HFFc6 (cell line): Measurements from ENCODE around the gene ZNF879. TPM values are rescaled to one million over a fixed set of nuclear protein-coding genes. Genes with fewer than 3 reads are reported as not detected.

Source experiments
- DNase-seq: peaks from one replicate; pipeline ENCODE4 v3.0.0-alpha.2; 2018
- H3K27ac Mint-ChIP-seq: 2 replicates; pipeline ENCODE4 v1.8.0; 2020; ENCODE audit warnings: mild to moderate bottlenecking, mixed read lengths
- H3K27me3 Mint-ChIP-seq: 2 replicates; pipeline ENCODE4 v1.8.0; 2021; ENCODE audit warnings: mild to moderate bottlenecking, moderate library complexity, mixed read lengths; ENCODE audit not compliant: insufficient read depth
- H3K36me3 Mint-ChIP-seq: 2 replicates; pipeline ENCODE4 v1.8.0; 2021; ENCODE audit warnings: low read depth, mixed read lengths
- H3K4me1 Mint-ChIP-seq: 2 replicates; pipeline ENCODE4 v1.8.0; 2020; ENCODE audit warnings: low read depth, mixed read lengths
- H3K4me3 Mint-ChIP-seq: 2 replicates; pipeline ENCODE4 v1.8.0; 2020; ENCODE audit warnings: mild to moderate bottlenecking, moderate library complexity, mixed read lengths
- H3K9me3 Mint-ChIP-seq: 2 replicates; pipeline ENCODE4 v1.8.0; 2020; ENCODE audit warnings: mild to moderate bottlenecking, mixed read lengths
- total RNA-seq, 6 experiments: library from RNA; stranded (reverse); fragmentation: NEBNext Ultra II Directional; extraction: Animal tissue kit (Norgen Biotek cat#: 25700); gene quantifications; 2 replicates in 1 of 6; 3 replicates in 5 of 6; pipeline ENCODE4 v1.2.3, GENCODE V29; 2021
- TF ChIP-seq, protein P1 (sequence below): fragments of 200-600 bp; sonication (generic); IDR thresholded peaks from 2 replicates; pipeline ENCODE4 v1.5.0; 2021; ENCODE audit warnings: antibody characterized with exemption, mild to moderate bottlenecking

ZNF879 gene
- total RNA-seq, 6 experiments from 2014 or later, result 2.5 to 4.3 (median 2.9) TPM

GRCh38 chr5:179055436-179055835 lies 31.8 kb downstream of the ZNF879 start:
- peaks cover 4% of the 10 kb centered on the region for H3K27me3 Mint-ChIP-seq
- peaks cover 4% of the 10 kb centered on the region; the same call in 1 of the 2 replicates for H3K36me3 Mint-ChIP-seq
- no peak overlapping the region for H3K27ac Mint-ChIP-seq
- TF ChIP-seq, protein P1, sequence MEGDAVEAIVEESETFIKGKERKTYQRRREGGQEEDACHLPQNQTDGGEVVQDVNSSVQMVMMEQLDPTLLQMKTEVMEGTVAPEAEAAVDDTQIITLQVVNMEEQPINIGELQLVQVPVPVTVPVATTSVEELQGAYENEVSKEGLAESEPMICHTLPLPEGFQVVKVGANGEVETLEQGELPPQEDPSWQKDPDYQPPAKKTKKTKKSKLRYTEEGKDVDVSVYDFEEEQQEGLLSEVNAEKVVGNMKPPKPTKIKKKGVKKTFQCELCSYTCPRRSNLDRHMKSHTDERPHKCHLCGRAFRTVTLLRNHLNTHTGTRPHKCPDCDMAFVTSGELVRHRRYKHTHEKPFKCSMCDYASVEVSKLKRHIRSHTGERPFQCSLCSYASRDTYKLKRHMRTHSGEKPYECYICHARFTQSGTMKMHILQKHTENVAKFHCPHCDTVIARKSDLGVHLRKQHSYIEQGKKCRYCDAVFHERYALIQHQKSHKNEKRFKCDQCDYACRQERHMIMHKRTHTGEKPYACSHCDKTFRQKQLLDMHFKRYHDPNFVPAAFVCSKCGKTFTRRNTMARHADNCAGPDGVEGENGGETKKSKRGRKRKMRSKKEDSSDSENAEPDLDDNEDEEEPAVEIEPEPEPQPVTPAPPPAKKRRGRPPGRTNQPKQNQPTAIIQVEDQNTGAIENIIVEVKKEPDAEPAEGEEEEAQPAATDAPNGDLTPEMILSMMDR, result no peak
- no peak for DNase-seq
- H3K4me1 Mint-ChIP-seq, result peaks cover 8% of the 10 kb centered on the region; the same call in 1 of the 2 replicates
- peaks cover 19% of the 10 kb centered on the region for H3K9me3 Mint-ChIP-seq
- no peak overlapping the region for H3K4me3 Mint-ChIP-seq

- Mint-ChIP-seq H3K27ac (no peak overlapping the region), H3K4me1 (peaks cover 11% of the 10 kb centered on the region; the same call in 1 of the 2 replicates), H3K9me3 (peaks cover 21% of the 10 kb centered on the region), H3K27me3 (peaks cover 4% of the 10 kb centered on the region), H3K36me3 (peaks cover 4% of the 10 kb centered on the region; the same call in 1 of the 2 replicates), H3K4me3 (no peak overlapping the region)
- TF ChIP-seq, protein P1, result no peak
- DNase-seq, result no peak
Observed at GRCh38 chr5:179055841-179056240, 32.2 kb downstream of the ZNF879 start.

- no peaks in the 10 kb centered on the region; the same call in 1 of the 2 replicates for H3K27me3 Mint-ChIP-seq
- H3K4me3 Mint-ChIP-seq, result peak within 1 kb of the TSS; percentile 93
- peaks cover 20% of the 10 kb centered on the region; the same call in 1 of the 2 replicates for H3K4me1 Mint-ChIP-seq
- H3K9me3 Mint-ChIP-seq, result peaks cover 42% of the 10 kb centered on the region
- H3K36me3 Mint-ChIP-seq, result peaks cover 47% of the 10 kb centered on the region
- peak within 1 kb of the TSS; percentile 70 for H3K27ac Mint-ChIP-seq
- TF ChIP-seq, protein P1, result no peak
- peak; percentile 82 for DNase-seq
Observed at GRCh38 chr5:179060116-179061008, 36.8 kb downstream of the ZNF879 start, which contains the start of gene ZNF354C. Gene ZNF354C, plus strand, starts transcription at chr5:179060373. Its CDS starts 1,696 bp downstream, at chr5:179062069.

DNA sequence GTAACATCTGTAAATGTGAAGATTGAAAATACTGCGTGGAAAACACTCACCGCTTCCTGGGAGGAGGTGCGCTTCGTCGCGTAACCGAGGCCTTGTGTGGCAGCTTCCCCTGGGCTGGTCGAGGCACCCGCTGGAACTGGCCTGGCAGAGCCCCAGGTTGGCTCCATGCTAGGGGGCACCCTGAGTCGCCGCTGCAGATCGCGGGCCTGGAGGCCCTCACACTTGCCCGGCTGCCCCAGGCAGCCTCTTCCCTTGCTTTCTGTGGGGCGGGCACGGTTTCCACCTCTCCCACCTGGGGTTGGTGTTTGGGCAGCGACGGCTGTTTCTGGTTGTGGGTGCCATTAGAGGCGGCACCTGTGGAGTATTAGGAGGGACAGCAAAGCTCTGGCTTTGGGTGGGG lies 37.4 kb downstream of the ZNF879 start:
- DNase-seq, result no peak
- Mint-ChIP-seq H3K9me3 (peaks cover 49% of the 10 kb centered on the region), H3K4me1 (peaks cover 20% of the 10 kb centered on the region; the same call in 1 of the 2 replicates), H3K27me3 (no peaks in the 10 kb centered on the region; the same call in 1 of the 2 replicates), H3K27ac (no peak overlapping the region), H3K36me3 (peaks cover 54% of the 10 kb centered on the region), H3K4me3 (peak overlapping the region; percentile 93)
- TF ChIP-seq, protein P1, result no peak

DNA sequence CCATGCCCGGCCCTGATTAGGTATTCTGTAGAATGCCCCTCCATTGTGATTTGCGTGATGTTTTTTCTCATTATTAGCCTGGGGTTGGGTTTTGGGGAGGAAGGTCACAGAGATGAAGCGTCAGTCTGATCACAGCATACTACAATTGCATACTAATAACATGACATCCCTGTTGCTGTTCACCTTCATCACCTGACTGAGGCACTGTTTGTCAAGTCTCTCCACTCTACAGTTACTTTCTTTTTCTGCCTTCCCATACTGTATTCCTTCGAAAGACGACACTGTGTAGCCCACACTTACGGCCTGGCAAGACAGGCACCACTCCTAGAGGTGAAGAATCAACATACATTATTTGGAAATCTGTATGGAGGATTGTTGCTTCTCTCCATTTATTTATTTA lies 42.1 kb downstream of the ZNF879 start:
- peaks cover 78% of the 10 kb centered on the region for H3K9me3 Mint-ChIP-seq
- H3K27ac Mint-ChIP-seq, result no peak overlapping the region
- H3K36me3 Mint-ChIP-seq, result peaks cover 94% of the 10 kb centered on the region
- H3K27me3 Mint-ChIP-seq, result no peaks in the 10 kb centered on the region
- no peak overlapping the region for H3K4me3 Mint-ChIP-seq
- no peak for DNase-seq
- H3K4me1 Mint-ChIP-seq, result peaks cover 10% of the 10 kb centered on the region; the same call in 1 of the 2 replicates
- TF ChIP-seq, protein P1, result no peak
